Esophagus squamous epithelium (tissue), 5 donors: ENCODE results near the gene HMGN4. TPM values are rescaled to one million over a fixed set of nuclear protein-coding genes. Genes with fewer than 3 reads are reported as not detected.

Source experiments
- DNase-seq: peaks from one replicate; lab custom pipeline; 2025; lab: John Stamatoyannopoulos, UW
- H3K27ac ChIP-seq, 4 donors: fragments of 200-600 bp; sonication (generic); one replicate each; pipeline ENCODE4 v1.5.1; 2016 to 2019; ENCODE audit warnings: mild to moderate bottlenecking in 1 of 4
- H3K27me3 ChIP-seq, 4 donors: fragments of 200-600 bp; sonication (generic); 1 replicate in 3 of 4; 2 replicates in 1 of 4; pipeline versions ENCODE4 v1.5.1 to v1.6.0; 2017 to 2021; ENCODE audit warnings: antibody characterized with exemption in 1 of 4
- H3K36me3 ChIP-seq, 3 donors: fragments of 200-600 bp; sonication (generic); one replicate each; pipeline ENCODE4 v1.5.1; 2016 to 2019
- H3K4me1 ChIP-seq, 3 donors: fragments of 200-600 bp; sonication (generic); one replicate each; pipeline ENCODE4 v1.5.1; 2017 to 2019
- H3K4me3 ChIP-seq, 4 donors: fragments of 200-600 bp; sonication (generic); 1 replicate in 3 of 4; 2 replicates in 1 of 4; pipeline ENCODE4 v1.5.1; 2016 to 2019; ENCODE audit warnings: mild to moderate bottlenecking in 2 of 4, moderate library complexity in 1 of 4
- H3K9me3 ChIP-seq, 3 donors: fragments of 200-600 bp; sonication (generic); one replicate each; pipeline ENCODE4 v1.5.1; 2016 to 2019
- POLR2A ChIP-seq, 4 donors: fragments of 450-650 bp; IDR thresholded peaks; one replicate each; pipeline ENCODE4 v1.6.1; 2017; ENCODE audit warnings: antibody characterized with exemption in 4 of 4, mild to moderate bottlenecking in 4 of 4, moderate library complexity in 3 of 4
- WGBS, 2 donors: methylation state at CpG; one replicate each; pipeline ENCODE4 v1.1.5; 2018; 5-methylcytosine and 5-hydroxymethylcytosine counted together
- intact Hi-C: fragments of 100-400 bp; cut with DNase I; formaldehyde crosslinking; loops from one replicate; pipeline ENCODE4 v1.15.0; 2022
- total RNA-seq, 4 donors: library from RNA; depleted of rRNA; stranded (reverse); fragments of >200 nt; gene quantifications; one replicate each; pipeline ENCODE4 v1.1.0, GENCODE V29; 2016
- TF ChIP-seq, protein P1 (sequence below), 6 experiments: fragments of 450-650 bp in 4 of 6; fragments of 200-600 bp in 2 of 6; sonication (generic) in 2 of 6; IDR thresholded peaks; one replicate each; pipeline ENCODE4 v1.5.1; 2016 to 2019; ENCODE audit warnings: antibody characterized with exemption in 6 of 6, mild to moderate bottlenecking in 4 of 6, moderate library complexity in 4 of 6
- donor health status: DM: yes; HTN: yes; CAD: no.

Gene HMGN4
- total RNA-seq, 4 donors from 2014 or later: 18.1 to 53.2 (median 36.7) TPM

DNA sequence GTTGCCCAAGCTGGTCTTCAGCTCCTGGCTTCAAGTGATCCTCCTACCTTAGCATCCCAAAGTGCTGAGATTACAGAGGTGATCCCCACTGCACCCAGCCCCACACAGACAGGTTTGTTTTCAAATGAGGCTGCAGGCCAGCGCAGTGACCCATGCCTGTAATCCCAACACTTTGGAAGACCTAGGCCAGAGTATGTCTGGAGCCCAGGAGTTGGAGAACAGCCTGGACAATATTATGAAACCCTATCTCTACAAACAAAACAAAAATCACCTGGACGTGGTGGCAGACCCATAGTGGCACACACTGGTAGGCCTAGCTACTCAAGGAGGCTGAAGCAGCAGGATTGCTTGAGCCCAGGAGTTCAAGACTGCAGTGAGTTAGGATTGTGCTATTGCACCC, 8.0 kb upstream of the HMGN4 start:
- 50% methylated on average over 1 of the region's 2 CpGs; no CpG with 5 or more reads in 1 of the 2 donors for WGBS, 2 donors
- Histone ChIP-seq H3K36me3 (no peaks in the 10 kb centered on the region), H3K27me3 (no peaks in the 10 kb centered on the region), H3K27ac (no peak overlapping the region), H3K4me3 (no peak overlapping the region), H3K4me1 (peaks cover 0 to 22% (median 4%) of the 10 kb centered on the region in 3 donors), H3K9me3 (no peaks in the 10 kb centered on the region)
- TF ChIP-seq, protein P1, sequence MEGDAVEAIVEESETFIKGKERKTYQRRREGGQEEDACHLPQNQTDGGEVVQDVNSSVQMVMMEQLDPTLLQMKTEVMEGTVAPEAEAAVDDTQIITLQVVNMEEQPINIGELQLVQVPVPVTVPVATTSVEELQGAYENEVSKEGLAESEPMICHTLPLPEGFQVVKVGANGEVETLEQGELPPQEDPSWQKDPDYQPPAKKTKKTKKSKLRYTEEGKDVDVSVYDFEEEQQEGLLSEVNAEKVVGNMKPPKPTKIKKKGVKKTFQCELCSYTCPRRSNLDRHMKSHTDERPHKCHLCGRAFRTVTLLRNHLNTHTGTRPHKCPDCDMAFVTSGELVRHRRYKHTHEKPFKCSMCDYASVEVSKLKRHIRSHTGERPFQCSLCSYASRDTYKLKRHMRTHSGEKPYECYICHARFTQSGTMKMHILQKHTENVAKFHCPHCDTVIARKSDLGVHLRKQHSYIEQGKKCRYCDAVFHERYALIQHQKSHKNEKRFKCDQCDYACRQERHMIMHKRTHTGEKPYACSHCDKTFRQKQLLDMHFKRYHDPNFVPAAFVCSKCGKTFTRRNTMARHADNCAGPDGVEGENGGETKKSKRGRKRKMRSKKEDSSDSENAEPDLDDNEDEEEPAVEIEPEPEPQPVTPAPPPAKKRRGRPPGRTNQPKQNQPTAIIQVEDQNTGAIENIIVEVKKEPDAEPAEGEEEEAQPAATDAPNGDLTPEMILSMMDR (IDR thresholded peaks at IDR 0.05): no peak
- no peak for TF ChIP-seq POLR2A (IDR thresholded peaks at IDR 0.05)
- DNase-seq: no peak
- intact Hi-C loops: no loop called here

DNA sequence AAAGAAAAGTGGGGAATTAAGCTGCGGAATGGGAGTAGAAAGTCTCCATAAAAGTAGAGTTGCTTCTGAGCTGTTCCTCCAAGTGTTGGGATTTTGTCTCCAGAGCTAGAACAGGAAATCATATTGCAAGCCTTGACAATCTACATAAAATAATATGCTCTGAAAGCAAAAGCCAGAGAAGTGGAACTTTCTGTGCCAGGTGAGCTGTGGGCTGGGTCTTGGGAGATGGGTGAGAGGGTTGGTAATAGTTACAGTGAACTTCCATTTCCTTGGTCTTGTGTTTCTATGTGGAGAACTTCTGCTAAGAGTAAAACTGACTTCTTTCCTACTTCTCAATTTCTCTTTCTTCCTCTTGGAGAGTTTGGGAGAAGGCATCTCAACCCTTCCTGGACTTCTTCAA, 6.3 kb upstream of the HMGN4 start:
- Histone ChIP-seq H3K36me3 (no peaks in the 10 kb centered on the region), H3K27ac (peak overlapping the region in 3 of 4 donors; percentile 86 to 92 (median 87)), H3K27me3 (no peaks in the 10 kb centered on the region), H3K9me3 (no peaks in the 10 kb centered on the region), H3K4me3 (no peak overlapping the region), H3K4me1 (peaks cover 12 to 39% (median 19%) of the 10 kb centered on the region in 3 donors)
- 79 to 92% methylated on average over 1 of the region's 1 CpG for WGBS, 2 donors
- TF ChIP-seq, protein P1 (IDR thresholded peaks at IDR 0.05): no peak
- TF ChIP-seq POLR2A (IDR thresholded peaks at IDR 0.05): no peak
- DNase-seq: no peak
- intact Hi-C loops: no loop called here

DNA sequence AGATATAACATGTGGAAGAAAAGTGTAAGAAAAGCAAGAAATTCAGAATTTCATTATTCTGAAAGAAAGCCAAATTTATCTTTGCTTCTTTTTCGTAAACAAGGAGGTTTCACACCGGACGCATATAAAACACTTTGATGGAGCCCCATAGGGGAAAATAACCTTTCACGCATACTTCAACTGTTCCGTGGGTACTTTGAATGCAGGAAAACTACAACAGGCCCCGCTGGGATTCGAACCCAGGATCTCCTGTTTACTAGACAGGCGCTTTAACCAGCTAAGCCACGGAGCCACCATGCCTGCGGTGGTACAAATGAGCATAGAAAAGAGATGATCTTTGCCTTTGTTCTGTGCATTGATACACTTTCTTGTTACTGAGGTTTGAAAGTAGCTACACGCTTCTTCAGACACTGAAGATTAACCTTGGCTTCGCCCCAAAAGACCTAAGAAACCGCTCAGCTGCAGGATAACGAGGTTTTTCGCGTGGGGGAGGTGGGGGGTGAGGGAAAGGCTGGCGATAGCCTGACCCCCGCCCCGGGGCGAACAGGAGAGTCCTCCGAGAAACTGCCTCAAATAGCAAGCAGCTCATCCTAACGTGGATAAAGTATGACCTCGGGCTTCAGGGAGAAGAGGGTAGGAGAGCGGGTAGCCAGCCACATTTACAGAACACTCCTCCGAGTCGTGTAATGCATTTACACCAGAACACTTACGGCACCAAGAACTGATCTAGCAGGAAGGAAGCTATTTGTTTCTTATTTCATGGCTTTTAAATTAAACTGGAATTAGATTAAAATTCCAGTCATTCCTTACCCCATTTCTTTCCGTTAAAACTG, 5.3 kb upstream of the HMGN4 start:
- intact Hi-C loops: no loop called here
- H3K4me1 ChIP-seq: peaks cover 15 to 47% (median 20%) of the 10 kb centered on the region in 3 donors

DNA sequence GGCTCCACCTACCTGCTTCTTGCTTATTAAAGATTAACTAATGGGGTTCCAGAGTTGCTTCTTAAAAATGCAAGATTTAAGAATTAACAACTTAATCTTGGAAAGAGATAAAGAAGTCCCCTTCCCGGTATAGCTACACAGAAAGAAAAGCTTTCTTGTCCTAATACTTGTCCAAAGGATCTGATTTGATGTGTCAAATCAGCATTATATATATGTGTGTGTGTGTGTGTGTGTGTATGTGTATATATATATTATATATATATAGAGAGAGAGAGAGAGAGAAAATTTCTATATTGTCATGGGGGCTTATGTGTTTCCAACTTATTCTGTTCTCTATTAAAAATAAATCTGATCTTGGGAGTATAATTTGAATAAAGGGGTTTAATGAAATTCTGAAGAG, 4.6 kb upstream of the HMGN4 start:
- Histone ChIP-seq H3K27ac (peak overlapping the region; percentile 59 to 92 (median 86)), H3K9me3 (no peaks in the 10 kb centered on the region), H3K27me3 (no peaks in the 10 kb centered on the region), H3K36me3 (no peaks in the 10 kb centered on the region), H3K4me1 (peaks cover 15 to 49% (median 20%) of the 10 kb centered on the region in 3 donors), H3K4me3 (peak overlapping the region; percentile 40 to 80 (median 68))
- 0% methylated on average over 1 of the region's 1 CpG for WGBS, 2 donors
- DNase-seq: no peak
- TF ChIP-seq, protein P1 (IDR thresholded peaks at IDR 0.05): no peak
- no peak for TF ChIP-seq POLR2A (IDR thresholded peaks at IDR 0.05)
- intact Hi-C loops: no loop called here

More for the DNA sequence above, 5.3 kb upstream of the HMGN4 start:
- Histone ChIP-seq H3K36me3 (no peaks in the 10 kb centered on the region), H3K27ac (peak overlapping the region; percentile 59 to 92 (median 86)), H3K4me3 (peak overlapping the region; percentile 40 to 80 (median 68)), H3K9me3 (no peaks in the 10 kb centered on the region), H3K27me3 (no peaks in the 10 kb centered on the region)
- TF ChIP-seq POLR2A (IDR thresholded peaks at IDR 0.05): no peak
- TF ChIP-seq, protein P1 (IDR thresholded peaks at IDR 0.05): no peak
- peak; percentile 49 for DNase-seq
- 0 to 1% methylated on average over 28 of the region's 28 CpGs for WGBS, 2 donors
